HepG2 (cell line): ENCODE data around the gene ETFB. TPM values are rescaled to one million over a fixed set of nuclear protein-coding genes. Genes with fewer than 3 reads are reported as not detected.

Experiments
- ATAC-seq: fragments of 200-7000 bp; cut with Tn5 transposase; 3 replicates; pipeline ENCODE4 v1.9.1; 2020; ENCODE audit warnings: mild to moderate bottlenecking, moderate library complexity
- BruUV-seq: library from RNA; stranded (reverse); fragments of 400-500 nt; replicated peaks from 2 replicates; lab custom pipeline; 2021; lab: Mats Ljungman, UMichigan
- CTCF ChIA-PET: fragments of 300-600 bp; formaldehyde crosslinking; extraction: SDS; loops from one replicate; lab custom pipeline; 2021; ENCODE audit warnings: low total read pairs, inconsistent platforms, low intra/inter-chr PET ratio; lab: Yijun Ruan, JAX
- POLR2A ChIA-PET: fragments of 350-600 bp; sonication (Branson Sonifier 250); formaldehyde crosslinking; loops from one replicate; lab custom pipeline; 2020; ENCODE audit warnings: antibody characterized with exemption, inconsistent platforms; lab: Yijun Ruan, JAX
- DNase-seq: peaks from one replicate; pipeline ENCODE4 v3.0.0-alpha.2; 2015; ENCODE audit warnings: low spot score
- FAIRE-seq: peaks from 3 replicates; lab custom pipeline; 2011; peaks lifted over from hg19 to GRCh38; lab: Jason Lieb, UNC
- H2AFZ ChIP-seq: one replicate; pipeline ENCODE4 v1.6.1; 2011; ENCODE audit warnings: low read length, inconsistent platforms
- H3K27ac ChIP-seq: fragments of 300-600 bp; 3 replicates; pipeline ENCODE4 v1.8.0; 2011; ENCODE audit warnings: mixed run types, mild to moderate bottlenecking, mixed read lengths, low read length, inconsistent platforms; ENCODE audit not compliant: insufficient read depth; ENCODE audit errors: extremely low read length
- H3K27me3 ChIP-seq, 2 experiments: fragments of 200-600 bp in 1 of 2; 2 replicates in 1 of 2; 3 replicates in 1 of 2; pipeline versions ENCODE4 v1.6.0 to v1.8.0; 2011; ENCODE audit warnings: low read length in 2 of 2, mild to moderate bottlenecking in 2 of 2, moderate library complexity in 2 of 2, inconsistent platforms in 1 of 2; ENCODE audit not compliant: insufficient read depth in 2 of 2, control insufficient read depth in 1 of 2
- H3K36me3 ChIP-seq, 2 experiments: fragments of 200-600 bp in 1 of 2; replicated peaks in 1 of 2; 2 replicates in 1 of 2; 3 replicates in 1 of 2; pipeline versions ENCODE4 v1.5.1 to v1.8.0; 2011; ENCODE audit warnings: low read length in 2 of 2, inconsistent platforms in 1 of 2; ENCODE audit not compliant: insufficient read depth in 2 of 2, control insufficient read depth in 1 of 2
- H3K4me1 ChIP-seq: 2 replicates; pipeline ENCODE4 v1.5.1; 2012; ENCODE audit warnings: low read length, inconsistent platforms; ENCODE audit not compliant: insufficient read depth
- H3K4me2 ChIP-seq: 2 replicates; pipeline ENCODE4 v1.6.0; 2011; ENCODE audit warnings: low read depth, low read length, inconsistent platforms
- H3K4me3 ChIP-seq, 3 experiments: fragments of 200-600 bp in 1 of 3; sonication (generic), shearing (Covaris generic) in 1 of 3; replicated peaks in 1 of 3; 2 replicates each; pipeline ENCODE4 v1.5.1; 2011 to 2016; ENCODE audit warnings: low read length in 3 of 3, inconsistent platforms in 2 of 3, low read depth in 2 of 3, mild to moderate bottlenecking in 2 of 3, control low read depth in 1 of 3, mixed read lengths in 1 of 3; ENCODE audit not compliant: insufficient read depth in 1 of 3
- H3K79me2 ChIP-seq: one replicate; pipeline ENCODE4 v1.6.1; 2011; ENCODE audit warnings: low read length, inconsistent platforms; ENCODE audit not compliant: insufficient read depth
- H3K9ac ChIP-seq: 2 replicates; pipeline ENCODE4 v1.6.0; 2011; ENCODE audit warnings: mild to moderate bottlenecking, low read depth, low read length, inconsistent platforms; ENCODE audit not compliant: insufficient read depth
- H3K9me3 ChIP-seq: 2 replicates; pipeline ENCODE4 v1.5.1; 2012; ENCODE audit warnings: mild to moderate bottlenecking, low read length
- H4K20me1 ChIP-seq: 2 replicates; pipeline ENCODE4 v1.6.0; 2011; ENCODE audit warnings: inconsistent platforms, mild to moderate bottlenecking, low read length, moderate library complexity; ENCODE audit not compliant: insufficient read depth
- BHLHE40 ChIP-seq: IDR thresholded peaks from 2 replicates; pipeline ENCODE4 v1.6.1; 2011; ENCODE audit warnings: low read length, improper control_type of control experiment
- RARG ChIP-seq: sonication (generic); formaldehyde crosslinking; IDR thresholded peaks from 2 replicates; pipeline ENCODE4 v1.4.0; 2020; ENCODE audit warnings: low read depth, mild to moderate bottlenecking, missing genetic modification reagents
- TCF7 ChIP-seq: sonication (generic); IDR thresholded peaks from 2 replicates; pipeline ENCODE4 v1.6.1; 2016; ENCODE audit warnings: antibody characterized with exemption, low read depth
- ZNF276 ChIP-seq: sonication (generic); formaldehyde crosslinking; IDR thresholded peaks from 2 replicates; pipeline ENCODE4 v1.4.0; 2020; ENCODE audit warnings: mild to moderate bottlenecking, low read depth, missing genetic modification reagents
- WGBS: methylation state at CpG from one replicate; pipeline ENCODE4 v1.1.6; 2017; ENCODE audit warnings: low lambda C conversion rate; 5-methylcytosine and 5-hydroxymethylcytosine counted together
- in situ Hi-C: cut with HindIII; loops from 2 replicates; pipeline ENCODE4 v1.10.0; 2017; ENCODE audit warnings: low pct_unique_long_range_greater_than_20kb; ENCODE audit not compliant: extremely low pct_ligation_motif_present
- intact Hi-C: fragments of 100-400 bp; cut with micrococcal nuclease; formaldehyde crosslinking; loops from one replicate; pipeline ENCODE4 v1.10.0; 2022; ENCODE audit not compliant: unreplicated experiment
- polyA plus RNA-seq, 8 experiments: library from polyadenylated mRNA; depleted of rRNA in 3 of 8; stranded (reverse) in 7 of 8; unstranded in 1 of 8; fragments of >200 nt; fragmentation: Illumina TruSeq in 4 of 8; extraction: Trizol in 4 of 8; gene quantifications; 2 replicates each; pipeline versions ENCODE4 v1.2.1 to v1.2.3, GENCODE V29; 2011 to 2016; ENCODE audit warnings: low read depth in 4 of 8, missing spikeins in 1 of 8, mixed read lengths in 1 of 8; ENCODE audit not compliant: insufficient read depth in 1 of 8
- total RNA-seq, 5 experiments: library from RNA; depleted of rRNA; stranded (reverse); fragments of >200 nt; fragmentation: Illumina TruSeq; extraction: Trizol; gene quantifications; 2 replicates each; pipeline ENCODE4 v1.2.3, GENCODE V29; 2016; ENCODE audit warnings: low read depth in 1 of 5
- TF ChIP-seq, protein P1 (sequence below): sonication (generic); formaldehyde crosslinking; IDR thresholded peaks from 2 replicates; pipeline ENCODE4 v1.8.0; 2022; ENCODE audit warnings: missing genetic modification reagents, mild to moderate bottlenecking, inconsistent platforms, borderline replicate concordance
- TF ChIP-seq, protein P2 (sequence below): sonication (generic); formaldehyde crosslinking; IDR thresholded peaks from 2 replicates; pipeline ENCODE4 v1.4.0; 2020; ENCODE audit warnings: missing genetic modification reagents, borderline replicate concordance
- TF ChIP-seq, protein P3 (sequence below): sonication (generic); formaldehyde crosslinking; IDR thresholded peaks from 2 replicates; pipeline ENCODE4 v1.4.0; 2020; ENCODE audit warnings: missing genetic modification reagents

The ETFB gene
- total and polyA plus RNA-seq, 2 of the 13 experiments (the other 11 are each of a cell fraction or from before 2014, with no cell fraction given) = 678 to 1,314 TPM

GRCh38 chr19:51354742-51355148 lies 11.4 kb downstream of the ETFB start:
- in situ Hi-C loops (no loop called here), intact Hi-C loops (loop anchor here (1.0 kb wide), 2 partner anchors 8 to 13 kb away; no protein-coding TSS in a partner anchor)
- POLR2A ChIA-PET = interaction anchor here (1.1 to 4.7 kb wide), 9 partner anchors 10 to 53 kb away, joined by 4 to 309 read pairs (median 8); partner anchors contain the start of genes ETFB, LIM2, NKG7 and VSIG10L
- BruUV-seq = no TSS peak
- H3K4me1 ChIP-seq = peaks cover 86% of the 10 kb centered on the region
- peak overlapping the region; percentile 97 for H3K4me2 ChIP-seq
- H3K9me3 ChIP-seq = no peaks in the 10 kb centered on the region
- peak; percentile 99 for DNase-seq
- peak overlapping the region; percentile 100 for H3K27ac ChIP-seq
- H3K36me3 ChIP-seq = peaks cover 14 to 19% of the 10 kb centered on the region in 2 experiments
- ATAC-seq = peak; percentile 76
- CTCF ChIA-PET = interaction anchor here (0.9 kb wide), 1 partner anchor 53 kb away, joined by 4 read pairs; no protein-coding TSS in a partner anchor
- H2AFZ ChIP-seq = no peak overlapping the region
- peaks cover 55% of the 10 kb centered on the region for H3K79me2 ChIP-seq
- peak overlapping the region; percentile 62 to 82 (median 72) for H3K4me3 ChIP-seq
- H3K27me3 ChIP-seq = no peaks in the 10 kb centered on the region; a peak in 1 of 5 replicates
- WGBS = 0% methylated on average over 8 of the region's 8 CpGs
- H3K9ac ChIP-seq = peak overlapping the region; percentile 99
- peak; percentile 91 for FAIRE-seq
- H4K20me1 ChIP-seq = peaks cover 9% of the 10 kb centered on the region; the same call in 1 of the 2 replicates
- TF ChIP-seq, protein P1, sequence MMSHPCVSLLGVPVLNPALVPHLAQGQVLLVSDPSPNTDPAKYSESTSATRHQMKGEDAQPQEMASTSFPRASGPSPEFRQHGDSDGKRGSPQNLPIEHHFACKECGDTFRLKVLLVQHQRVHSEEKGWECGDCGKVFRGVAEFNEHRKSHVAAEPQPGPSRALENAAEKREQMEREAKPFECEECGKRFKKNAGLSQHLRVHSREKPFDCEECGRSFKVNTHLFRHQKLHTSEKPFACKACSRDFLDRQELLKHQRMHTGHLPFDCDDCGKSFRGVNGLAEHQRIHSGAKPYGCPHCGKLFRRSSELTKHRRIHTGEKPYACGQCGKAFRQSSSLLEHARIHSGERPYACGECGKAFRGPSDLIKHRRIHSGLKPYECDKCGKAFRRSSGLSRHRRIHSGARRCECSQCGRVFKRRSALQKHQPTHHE (CRISPR knock-in tag) = no peak
- TF ChIP-seq RARG (CRISPR knock-in tag) (no peak), TCF7 (peak; percentile 92), BHLHE40 (peak; percentile 77), ZNF276 (CRISPR knock-in tag) (no peak)
- TF ChIP-seq, protein P2, sequence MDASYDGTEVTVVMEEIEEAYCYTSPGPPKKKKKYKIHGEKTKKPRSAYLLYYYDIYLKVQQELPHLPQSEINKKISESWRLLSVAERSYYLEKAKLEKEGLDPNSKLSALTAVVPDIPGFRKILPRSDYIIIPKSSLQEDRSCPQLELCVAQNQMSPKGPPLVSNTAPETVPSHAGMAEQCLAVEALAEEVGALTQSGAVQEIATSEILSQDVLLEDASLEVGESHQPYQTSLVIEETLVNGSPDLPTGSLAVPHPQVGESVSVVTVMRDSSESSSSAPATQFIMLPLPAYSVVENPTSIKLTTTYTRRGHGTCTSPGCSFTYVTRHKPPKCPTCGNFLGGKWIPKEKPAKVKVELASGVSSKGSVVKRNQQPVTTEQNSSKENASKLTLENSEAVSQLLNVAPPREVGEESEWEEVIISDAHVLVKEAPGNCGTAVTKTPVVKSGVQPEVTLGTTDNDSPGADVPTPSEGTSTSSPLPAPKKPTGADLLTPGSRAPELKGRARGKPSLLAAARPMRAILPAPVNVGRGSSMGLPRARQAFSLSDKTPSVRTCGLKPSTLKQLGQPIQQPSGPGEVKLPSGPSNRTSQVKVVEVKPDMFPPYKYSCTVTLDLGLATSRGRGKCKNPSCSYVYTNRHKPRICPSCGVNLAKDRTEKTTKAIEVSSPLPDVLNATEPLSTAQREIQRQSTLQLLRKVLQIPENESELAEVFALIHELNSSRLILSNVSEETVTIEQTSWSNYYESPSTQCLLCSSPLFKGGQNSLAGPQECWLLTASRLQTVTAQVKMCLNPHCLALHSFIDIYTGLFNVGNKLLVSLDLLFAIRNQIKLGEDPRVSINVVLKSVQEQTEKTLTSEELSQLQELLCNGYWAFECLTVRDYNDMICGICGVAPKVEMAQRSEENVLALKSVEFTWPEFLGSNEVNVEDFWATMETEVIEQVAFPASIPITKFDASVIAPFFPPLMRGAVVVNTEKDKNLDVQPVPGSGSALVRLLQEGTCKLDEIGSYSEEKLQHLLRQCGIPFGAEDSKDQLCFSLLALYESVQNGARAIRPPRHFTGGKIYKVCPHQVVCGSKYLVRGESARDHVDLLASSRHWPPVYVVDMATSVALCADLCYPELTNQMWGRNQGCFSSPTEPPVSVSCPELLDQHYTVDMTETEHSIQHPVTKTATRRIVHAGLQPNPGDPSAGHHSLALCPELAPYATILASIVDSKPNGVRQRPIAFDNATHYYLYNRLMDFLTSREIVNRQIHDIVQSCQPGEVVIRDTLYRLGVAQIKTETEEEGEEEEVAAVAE (CRISPR knock-in tag) = no peak
- TF ChIP-seq, protein P3, sequence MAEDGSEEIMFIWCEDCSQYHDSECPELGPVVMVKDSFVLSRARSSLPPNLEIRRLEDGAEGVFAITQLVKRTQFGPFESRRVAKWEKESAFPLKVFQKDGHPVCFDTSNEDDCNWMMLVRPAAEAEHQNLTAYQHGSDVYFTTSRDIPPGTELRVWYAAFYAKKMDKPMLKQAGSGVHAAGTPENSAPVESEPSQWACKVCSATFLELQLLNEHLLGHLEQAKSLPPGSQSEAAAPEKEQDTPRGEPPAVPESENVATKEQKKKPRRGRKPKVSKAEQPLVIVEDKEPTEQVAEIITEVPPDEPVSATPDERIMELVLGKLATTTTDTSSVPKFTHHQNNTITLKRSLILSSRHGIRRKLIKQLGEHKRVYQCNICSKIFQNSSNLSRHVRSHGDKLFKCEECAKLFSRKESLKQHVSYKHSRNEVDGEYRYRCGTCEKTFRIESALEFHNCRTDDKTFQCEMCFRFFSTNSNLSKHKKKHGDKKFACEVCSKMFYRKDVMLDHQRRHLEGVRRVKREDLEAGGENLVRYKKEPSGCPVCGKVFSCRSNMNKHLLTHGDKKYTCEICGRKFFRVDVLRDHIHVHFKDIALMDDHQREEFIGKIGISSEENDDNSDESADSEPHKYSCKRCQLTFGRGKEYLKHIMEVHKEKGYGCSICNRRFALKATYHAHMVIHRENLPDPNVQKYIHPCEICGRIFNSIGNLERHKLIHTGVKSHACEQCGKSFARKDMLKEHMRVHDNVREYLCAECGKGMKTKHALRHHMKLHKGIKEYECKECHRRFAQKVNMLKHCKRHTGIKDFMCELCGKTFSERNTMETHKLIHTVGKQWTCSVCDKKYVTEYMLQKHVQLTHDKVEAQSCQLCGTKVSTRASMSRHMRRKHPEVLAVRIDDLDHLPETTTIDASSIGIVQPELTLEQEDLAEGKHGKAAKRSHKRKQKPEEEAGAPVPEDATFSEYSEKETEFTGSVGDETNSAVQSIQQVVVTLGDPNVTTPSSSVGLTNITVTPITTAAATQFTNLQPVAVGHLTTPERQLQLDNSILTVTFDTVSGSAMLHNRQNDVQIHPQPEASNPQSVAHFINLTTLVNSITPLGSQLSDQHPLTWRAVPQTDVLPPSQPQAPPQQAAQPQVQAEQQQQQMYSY = no peak
